HG02840 (cell line): ENCODE data around the gene LBHD2.
"Not testable (repeated sequence)": the region's sequence is repeated elsewhere in the genome, so short reads cannot be mapped to it uniquely, and the experiment has no call there.

Source experiments
- ATAC-seq: cut with Tn5 transposase; IDR thresholded peaks from one replicate; pipeline ENCODE4 v1.9.1; 2021; ENCODE audit warnings: mild to moderate bottlenecking, moderate library complexity, moderate number of reproducible peaks; ENCODE audit not compliant: unreplicated experiment, low FRiP score

Gene LBHD2

DNA sequence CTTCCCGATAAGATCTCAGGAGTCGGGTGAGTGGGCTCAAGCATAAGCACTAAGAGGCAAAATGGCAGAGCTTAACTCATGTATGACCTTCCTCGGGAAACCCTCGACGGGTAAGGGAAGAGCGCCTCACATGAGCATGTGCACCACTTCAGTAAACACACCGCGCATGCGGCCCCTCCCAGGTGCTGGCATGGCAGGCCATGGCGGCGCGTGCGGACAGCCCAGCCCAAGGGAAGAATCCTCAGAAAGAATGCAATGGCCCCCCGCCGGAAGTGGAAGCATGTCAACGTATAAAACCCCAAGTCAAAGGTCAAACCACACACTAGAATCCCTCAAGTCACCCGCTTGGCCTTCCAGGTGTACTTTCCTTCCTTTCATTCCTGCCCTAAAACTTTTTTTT, 32.6 kb downstream of the LBHD2 start:
- ATAC-seq: no peak

DNA sequence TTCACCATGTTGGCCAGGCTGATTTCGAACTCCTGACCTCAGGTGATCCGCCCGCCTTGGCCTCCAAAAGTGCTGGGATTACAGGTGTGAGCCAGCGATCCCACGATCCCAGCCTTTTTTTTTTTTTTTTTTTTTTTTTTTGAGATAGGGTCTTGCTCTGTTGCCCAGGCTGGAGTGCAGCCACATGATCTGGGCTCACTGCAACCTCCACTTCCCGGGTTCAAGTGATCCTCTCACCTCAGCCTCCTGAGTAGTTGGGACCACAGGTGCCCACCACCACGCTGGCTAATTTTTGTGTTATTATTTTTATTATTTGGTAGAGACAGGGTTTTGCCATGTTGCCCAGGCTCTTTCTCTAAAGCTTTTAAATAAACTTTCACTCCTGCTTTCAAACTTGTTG, 33.5 kb downstream of the LBHD2 start:
- not testable (repeated sequence) for ATAC-seq

DNA sequence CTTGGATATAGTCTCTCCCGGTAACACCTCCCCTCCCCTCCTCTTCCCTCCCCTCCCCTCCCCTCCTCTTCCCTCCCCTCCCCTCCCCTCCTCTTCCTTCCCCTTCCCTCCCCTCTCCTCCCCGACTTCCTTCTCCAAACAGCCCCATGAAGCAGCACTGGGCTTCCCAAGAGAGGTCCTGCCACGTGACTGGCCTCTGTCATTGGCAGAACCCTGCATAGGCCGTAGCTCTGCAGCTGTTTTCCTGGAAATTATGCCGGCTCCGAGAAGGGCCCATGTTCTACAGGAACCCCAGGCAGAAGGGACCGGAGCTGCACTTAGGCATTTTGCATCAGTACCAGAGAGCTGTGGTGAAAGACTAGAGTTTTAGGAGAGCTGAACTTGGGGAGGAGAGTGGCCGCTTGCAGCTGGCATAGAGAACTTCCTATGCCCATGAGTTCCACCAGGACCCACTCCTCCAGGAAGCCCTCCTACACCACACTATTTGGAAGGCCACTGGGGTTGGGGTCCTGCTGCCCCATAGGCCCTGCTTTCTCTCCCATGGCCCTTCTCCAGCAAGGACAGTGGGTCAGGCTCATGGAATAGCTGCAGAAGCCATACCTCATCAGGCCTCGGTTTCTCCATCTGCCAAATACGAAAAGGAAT, 34.1 kb downstream of the LBHD2 start:
- no peak for ATAC-seq

DNA sequence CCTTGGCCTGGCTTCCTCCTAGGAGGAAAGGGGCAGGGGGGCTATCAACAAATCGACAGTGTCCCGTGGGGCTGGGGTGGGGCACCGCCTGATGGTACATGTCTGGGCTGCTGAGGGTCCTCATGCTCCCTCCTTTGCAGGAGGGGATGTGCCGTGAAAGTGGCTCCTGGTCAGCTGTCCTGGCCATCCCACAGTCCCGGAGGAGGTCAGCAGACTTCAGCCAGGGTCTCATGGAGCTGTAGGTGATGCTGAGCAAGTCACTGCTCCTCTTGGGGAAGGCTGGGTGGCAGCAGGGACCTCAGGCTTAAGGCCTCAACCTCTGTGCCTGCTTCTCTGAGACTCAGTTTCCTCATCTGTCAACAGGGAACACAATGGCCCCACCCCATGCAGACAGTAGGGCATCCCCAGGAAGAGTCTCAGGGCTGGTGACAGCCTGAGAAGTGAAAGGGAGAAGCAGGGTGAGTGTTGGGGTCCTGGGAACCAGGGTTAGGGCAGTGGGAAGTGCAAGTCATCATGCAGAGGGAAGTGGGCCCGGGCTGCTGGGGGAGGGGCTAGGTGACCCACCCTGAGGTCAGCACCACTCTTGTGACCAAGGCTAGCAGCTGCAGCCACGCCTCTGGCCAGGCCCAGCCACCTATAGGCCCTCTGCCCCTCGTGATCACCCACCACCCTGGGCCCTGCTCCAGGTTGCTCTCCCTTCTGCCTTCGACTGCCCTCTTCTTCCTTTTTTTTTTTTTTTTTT, 34.8 kb downstream of the LBHD2 start:
- no peak for ATAC-seq

DNA sequence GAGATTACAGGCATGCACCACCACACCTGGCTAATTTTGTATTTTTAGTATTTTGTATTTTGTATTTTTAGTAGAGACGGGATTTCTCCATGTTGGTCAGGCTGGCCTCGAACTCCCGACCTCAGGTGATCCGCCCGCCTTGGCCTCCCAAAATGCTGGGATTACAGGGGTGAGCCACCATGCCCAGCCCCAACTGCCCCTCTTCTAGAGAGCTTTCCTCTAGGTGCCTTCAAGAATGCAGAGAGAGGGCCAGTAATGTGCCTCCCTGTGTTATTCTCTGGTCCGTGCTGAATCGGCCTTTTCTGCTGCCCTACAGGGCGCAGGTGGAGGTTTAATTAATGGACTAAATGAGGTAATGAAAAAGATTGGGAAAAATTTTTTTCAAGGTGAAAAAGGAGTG, 35.5 kb downstream of the LBHD2 start:
- not testable (repeated sequence) for ATAC-seq

DNA sequence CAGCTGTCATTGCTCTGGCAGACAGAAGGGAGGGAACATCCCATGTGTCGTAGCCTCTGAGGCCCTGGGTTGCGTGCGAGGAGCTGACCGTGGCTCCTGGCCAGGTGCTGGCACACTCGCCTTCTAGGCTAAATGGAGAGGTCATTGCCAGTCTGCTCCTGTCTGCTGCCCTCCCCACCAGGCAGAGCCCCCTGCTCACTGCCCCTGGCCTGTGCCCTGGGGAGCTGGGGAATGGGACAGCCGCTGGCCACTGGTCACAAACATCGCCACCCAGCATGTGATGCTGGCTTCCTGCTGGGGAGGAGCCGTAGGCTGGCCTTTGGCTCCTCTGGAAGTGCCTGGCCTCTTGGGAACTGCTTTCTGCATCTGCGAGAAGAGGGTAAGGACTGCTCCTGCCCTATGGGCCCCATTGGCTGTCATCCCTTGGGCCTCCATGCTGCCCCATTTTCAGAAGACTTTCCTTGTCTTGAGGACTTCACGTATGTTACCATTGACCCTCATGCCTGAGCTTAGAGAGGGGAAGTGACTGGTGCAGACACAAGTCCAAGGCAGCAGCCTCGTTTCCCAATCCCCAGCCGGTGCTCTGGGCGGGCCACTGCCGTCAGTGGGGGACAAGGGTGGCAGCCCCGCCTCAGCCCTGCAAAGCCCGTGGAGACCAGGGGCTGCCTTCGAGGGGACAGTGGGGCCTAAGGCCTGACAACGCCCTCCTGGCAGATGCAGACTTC, 37.3 kb downstream of the LBHD2 start:
- ATAC-seq: no peak

DNA sequence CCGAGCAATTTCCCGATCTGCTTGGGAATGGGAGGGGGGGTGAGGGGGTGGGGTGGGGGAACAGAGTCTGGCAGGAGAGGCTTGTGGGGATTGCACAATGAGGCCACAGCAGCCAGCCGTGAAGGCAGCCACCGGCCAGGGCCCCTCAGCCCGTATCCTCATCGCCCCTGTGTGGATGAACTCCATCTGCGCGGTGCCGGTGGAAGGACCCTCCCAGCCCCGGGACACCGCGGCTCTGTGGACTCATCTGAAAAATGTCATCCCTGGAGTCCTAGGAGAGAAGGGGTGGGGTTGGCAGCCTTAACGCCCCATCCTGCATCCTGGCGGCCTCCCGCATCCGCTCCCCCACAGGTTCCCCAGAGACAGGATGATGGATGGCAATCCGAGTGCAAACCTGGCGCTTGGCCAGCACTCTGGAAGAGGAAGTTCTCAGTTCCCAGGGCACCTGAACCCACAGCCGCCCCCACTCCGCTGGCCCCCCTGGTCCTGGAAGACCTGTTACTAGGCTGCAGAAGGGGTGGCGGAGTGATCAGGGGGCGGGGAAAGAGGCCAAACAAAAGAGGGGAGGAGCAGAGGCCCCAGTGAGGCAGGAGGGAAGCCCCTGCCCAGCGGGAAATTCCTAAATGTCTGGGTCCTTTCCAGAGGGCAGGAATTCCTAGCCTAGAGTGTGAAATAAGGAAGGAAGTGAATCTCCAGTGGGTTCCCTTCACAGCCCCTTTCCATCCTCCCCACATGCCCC, 38.0 kb downstream of the LBHD2 start:
- ATAC-seq: no peak

DNA sequence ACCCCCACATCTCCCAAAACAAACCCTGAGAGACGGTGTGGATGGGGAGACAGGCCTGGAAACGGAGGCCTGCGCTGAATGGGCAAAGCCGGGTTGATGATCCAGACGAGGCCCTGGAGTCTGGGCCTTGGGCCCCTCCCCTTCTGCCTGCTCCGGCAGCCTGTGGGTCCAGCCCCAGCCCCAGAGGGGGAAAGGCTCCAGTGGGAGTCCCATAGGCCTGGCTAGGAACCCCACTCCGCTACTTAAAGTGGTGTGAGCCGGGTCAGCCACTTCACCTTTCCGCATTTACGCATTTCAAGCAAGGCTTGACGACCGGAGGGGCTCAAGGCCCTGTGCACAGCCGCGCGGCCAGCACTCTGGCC, 38.6 kb downstream of the LBHD2 start:
- ATAC-seq: no peak

DNA sequence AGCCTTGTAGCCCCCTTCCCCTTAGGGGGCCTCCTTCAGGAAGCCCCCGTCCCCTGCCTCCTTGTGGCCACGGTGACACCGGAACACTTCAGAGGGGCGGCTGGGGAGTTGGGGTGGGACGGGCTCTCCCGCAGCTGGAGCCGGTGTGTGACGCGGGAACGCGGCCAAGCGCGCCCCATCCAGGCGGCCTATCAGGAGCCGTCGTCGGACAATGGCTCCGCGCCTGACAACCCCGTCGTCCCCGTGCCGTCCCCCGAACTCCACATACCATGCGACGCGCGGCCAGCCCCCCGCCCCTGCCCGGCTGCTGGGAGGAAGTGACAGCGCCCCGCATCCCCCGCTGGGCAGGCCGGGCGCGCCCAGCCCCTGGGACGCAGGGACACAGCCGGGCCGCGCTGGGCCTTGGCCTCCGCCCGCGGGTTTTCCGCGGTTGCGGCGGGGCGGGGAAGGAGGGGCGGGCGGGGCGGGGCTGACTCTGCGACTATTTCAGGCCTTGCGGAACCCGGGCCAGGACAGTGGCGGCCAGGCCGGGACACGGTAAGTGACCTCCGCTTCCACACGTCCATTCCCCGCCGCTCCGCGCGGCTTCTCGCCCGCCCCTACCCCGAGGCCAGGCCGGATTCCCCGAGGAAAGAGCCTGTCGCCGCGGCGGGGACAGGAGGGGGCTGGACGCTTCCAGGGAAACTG, 39.1 kb downstream of the LBHD2 start, which contains the start of gene TNFAIP2:
Gene TNFAIP2, plus strand, starts transcription at position 515 of the 687 bp plus-strand sequence. CDS start 2,997 bp downstream, outside the sequence.
- no peak for ATAC-seq

DNA sequence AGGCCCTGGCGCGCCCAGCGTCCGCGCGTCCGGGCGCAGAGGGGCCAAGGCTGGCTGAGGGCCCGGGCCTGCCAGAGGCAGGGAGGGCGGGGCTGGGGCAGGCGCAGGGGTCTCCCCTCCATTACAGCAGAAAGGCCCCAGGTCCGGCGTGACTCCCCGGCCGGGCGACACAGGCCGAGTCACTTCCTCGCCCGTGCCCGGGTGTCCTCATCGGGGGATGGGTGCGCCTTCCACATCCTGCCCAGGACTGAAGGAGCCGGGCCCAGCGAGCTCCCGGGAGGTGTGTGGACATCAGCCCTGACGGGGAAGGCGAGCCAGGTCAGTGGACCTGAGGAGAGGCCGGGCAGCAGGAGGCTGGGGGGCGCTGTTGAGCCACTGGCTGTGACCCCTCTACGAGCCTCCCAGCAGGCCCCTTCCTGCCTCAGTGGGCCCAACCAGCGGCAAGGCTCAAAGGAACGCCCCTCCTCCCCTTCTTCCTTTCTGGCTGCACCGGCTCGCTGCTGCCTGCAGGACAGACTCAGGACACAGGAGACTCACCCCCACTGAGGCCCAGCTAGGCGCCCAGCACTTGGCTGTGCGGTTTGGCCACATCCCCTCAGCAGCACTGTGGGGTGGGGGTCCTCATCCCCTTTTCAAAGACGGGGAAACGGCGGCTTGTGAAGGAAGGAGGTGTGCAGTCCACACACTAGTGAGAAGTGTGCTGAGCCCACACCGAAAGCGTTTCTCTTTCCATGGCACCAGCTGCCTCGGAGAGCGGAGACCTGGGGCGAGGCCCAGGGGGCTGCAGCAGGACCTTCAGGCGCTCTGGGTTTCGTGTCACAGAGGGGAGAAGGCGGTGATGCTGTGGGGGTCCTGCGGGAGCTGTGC, 39.9 kb downstream of the LBHD2 start:
- ATAC-seq: no peak

DNA sequence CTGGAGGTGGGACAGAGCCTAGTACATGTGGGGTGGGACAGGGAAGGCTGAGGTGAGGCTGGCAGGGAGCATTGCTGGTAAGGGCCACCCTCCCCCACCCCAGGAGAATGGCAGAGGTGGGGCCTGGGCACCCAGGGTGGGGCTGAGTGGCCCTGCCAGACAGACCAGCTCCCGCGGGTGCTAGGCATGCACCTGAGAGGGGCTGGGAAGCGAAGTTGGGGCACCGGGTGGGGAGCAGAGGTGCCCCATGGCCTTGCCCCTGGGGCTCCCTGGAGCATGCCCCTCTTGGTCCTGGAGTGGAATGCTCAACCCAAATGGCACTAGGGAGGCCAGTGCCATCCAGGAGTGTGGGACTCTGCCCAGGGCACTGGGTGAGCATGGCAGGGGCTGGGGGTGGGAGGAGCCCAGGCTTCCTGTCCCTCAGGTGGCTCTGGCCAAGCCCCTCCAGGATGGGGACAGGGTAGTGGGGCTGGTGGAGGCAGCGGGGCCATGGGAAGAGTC, 40.5 kb downstream of the LBHD2 start:
- no peak for ATAC-seq

DNA sequence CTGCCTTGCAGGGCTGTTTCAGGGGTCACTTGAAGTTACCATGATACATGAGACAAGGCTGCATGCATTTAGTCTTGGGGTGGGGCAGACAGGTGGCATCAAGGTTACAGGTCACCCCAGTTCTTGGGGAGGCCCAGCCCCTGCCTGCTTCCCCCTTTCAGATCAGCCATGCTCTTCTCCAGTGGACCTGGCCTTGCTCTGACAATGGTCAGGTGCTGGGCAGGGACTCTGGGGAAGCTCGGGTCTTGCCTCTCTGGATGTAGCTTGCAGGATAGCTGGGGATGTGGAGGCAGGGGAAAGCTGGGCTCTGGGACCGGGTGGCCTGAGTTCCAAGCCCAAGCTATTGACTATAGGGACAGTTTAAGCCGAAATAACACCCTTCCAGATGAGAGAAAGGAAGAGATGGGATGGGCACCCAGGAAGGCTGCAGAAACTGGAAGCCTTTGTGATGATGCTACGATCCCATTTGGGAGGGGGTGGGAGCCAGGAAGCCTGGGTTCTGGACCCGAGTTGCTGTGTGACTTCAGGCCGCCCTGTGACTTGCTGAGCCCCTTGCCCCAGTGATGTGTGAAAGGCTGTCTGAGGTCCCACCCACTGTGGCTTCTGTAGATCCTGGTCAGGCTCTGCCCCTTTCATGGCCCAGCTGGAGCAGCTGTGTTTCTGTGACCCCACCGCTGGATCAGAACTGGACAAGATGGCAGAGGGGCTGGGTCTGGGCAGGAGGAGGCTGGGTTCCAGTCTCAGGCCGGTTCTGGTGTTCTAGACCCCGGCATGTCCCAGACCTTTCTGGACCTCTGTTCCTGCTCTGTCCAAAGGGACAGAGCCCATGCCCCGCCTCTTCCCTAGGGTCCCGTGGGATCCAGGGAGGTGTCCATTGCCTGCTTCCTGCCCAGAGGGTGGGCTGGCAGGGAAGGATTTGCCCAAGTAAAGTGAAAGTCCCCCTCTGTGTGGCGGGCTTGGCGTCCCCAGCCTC, 41.4 kb downstream of the LBHD2 start:
- no peak for ATAC-seq

DNA sequence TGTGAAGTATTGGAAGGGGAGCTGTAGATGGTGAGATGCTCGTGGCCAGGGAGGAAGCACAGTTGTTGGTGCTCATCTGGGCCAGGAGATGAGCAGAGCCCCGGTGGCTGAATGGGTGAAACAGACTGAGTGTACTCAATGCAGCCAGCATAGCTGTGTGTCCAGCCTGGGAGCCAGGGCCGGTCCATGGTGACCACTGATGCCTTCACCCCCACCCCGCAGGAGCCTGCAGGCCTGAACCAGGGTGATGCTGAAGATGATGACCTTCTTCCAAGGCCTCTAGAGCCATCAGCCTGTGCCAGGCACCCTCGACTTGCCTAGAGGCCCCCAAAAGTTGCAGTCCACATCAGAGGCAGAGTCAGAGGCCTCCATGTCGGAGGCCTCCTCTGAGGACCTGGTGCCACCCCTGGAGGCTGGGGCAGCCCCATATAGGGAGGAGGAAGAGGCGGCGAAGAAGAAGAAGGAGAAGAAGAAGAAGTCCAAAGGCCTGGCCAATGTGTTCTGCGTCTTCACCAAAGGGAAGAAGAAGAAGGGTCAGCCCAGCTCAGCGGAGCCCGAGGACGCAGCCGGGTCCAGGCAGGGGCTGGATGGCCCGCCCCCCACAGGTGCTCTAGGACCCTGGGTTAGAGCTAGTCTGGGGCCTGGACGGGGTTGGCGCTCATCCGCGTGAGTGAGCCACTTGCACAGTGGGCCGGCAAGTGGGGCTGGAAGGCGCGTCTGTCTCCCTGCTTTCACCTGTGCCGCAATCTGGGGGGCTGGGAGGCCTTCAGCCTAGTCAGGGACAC, 42.3 kb downstream of the LBHD2 start:
- ATAC-seq: no peak

DNA sequence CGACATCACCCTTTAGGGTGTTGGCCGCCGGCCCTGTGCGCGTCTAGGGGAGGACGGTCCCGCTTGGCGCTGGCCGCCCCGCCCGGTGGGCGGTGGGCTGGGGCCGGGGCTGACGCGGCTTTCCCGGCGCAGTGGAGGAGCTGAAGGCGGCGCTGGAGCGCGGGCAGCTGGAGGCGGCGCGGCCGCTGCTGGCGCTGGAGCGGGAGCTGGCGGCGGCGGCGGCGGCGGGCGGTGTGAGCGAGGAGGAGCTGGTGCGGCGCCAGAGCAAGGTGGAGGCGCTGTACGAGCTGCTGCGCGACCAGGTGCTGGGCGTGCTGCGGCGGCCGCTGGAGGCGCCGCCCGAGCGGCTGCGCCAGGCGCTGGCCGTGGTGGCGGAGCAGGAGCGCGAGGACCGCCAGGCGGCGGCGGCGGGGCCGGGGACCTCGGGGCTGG, 42.9 kb downstream of the LBHD2 start:
- ATAC-seq: no peak

DNA sequence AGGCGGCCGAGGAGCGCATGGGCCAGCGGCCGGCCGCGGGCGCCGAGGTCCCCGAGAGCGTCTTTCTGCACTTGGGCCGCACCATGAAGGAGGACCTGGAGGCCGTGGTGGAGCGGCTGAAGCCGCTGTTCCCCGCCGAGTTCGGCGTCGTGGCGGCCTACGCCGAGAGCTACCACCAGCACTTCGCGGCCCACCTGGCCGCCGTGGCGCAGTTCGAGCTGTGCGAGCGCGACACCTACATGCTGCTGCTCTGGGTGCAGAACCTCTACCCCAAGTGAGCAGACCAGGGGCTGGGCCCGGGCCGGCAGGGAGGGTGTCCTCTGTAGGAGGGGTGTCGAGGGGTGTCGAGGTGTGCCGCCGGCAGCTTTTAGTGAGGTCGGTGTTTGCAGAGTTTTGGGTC, 43.3 kb downstream of the LBHD2 start:
- ATAC-seq: no peak

DNA sequence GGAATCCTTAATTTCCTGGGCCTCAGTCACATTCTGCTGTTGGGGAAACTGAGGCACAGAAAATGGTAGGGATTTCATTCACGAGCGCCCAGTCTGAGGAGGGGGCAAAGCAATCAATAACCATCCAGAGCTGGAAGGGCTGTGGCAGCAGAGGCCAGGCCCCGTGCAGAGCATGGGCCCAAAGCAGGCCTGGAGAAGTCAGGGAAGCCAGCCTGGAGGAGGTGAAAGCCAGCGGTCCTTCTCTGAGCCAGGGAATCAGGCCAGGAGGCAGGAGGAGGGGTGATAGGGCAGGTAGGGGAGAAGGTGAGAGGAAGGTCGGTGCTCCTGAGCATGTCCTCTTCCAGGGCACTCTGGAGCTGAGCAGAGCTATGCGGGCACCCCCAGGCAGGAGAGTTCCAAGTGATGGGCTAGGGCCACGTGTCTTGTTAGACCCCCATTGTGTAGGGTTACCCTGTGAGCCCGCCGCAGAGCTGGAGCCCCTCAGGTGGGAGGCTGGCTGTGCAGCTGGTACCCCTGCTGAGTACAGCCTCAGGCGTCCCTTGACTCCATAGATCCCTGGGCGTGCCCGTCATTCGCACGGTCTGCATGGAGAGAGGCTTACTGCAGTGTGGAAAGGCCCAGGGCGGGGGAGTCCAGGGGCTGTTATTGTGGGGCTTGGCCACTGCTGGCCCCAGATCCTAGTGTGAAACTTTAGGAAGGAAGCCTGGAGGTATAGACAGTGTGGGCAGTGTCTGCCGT, 44.0 kb downstream of the LBHD2 start:
- ATAC-seq: no peak
